GM19372 (cell line): Measurements from ENCODE around the gene RANBP3L.
"Not testable (repeated sequence)": the region's sequence is repeated elsewhere in the genome, so short reads cannot be mapped to it uniquely, and the experiment has no call there.

ENCODE experiments used
- ATAC-seq: cut with Tn5 transposase; IDR thresholded peaks from one replicate; pipeline ENCODE4 v1.9.1; 2021; ENCODE audit warnings: mild to moderate bottlenecking, low read depth, moderate library complexity; ENCODE audit not compliant: unreplicated experiment

The RANBP3L gene

GRCh38 chr5:36215910-36216309, 85.8 kb downstream of the RANBP3L start:
- no peak for ATAC-seq

GRCh38 chr5:36214436-36214835, 87.3 kb downstream of the RANBP3L start:
- no peak for ATAC-seq

GRCh38 chr5:36209664-36210063, 92.0 kb downstream of the RANBP3L start:
- ATAC-seq, result no peak

GRCh38 chr5:36208786-36209185, 92.9 kb downstream of the RANBP3L start:
- no peak for ATAC-seq

GRCh38 chr5:36206913-36207312, 94.8 kb downstream of the RANBP3L start:
- ATAC-seq, result no peak

- no peak for ATAC-seq
These were observed 96.4 kb downstream of the RANBP3L start for GRCh38 chr5:36205329-36205728.

- no peak for ATAC-seq
These were observed 99.2 kb downstream of the RANBP3L start for GRCh38 chr5:36202521-36202961.

- ATAC-seq, result no peak
These were observed 101.2 kb downstream of the RANBP3L start for GRCh38 chr5:36200513-36200912.

GRCh38 chr5:36199620-36200019, 102.1 kb downstream of the RANBP3L start:
- ATAC-seq, result no peak

- not testable (repeated sequence) for ATAC-seq
These were observed 102.9 kb downstream of the RANBP3L start for GRCh38 chr5:36198783-36199182.
